DND-41 (cell line): Measurements from ENCODE around the gene UBE2U.

ENCODE experiments used
- ATAC-seq: fragments of 200-7000 bp; cut with Tn5 transposase; 3 replicates; pipeline ENCODE4 v1.9.1; 2021; ENCODE audit warnings: low read depth; ENCODE audit not compliant: insufficient read depth
- DNase-seq: peaks from one replicate; pipeline ENCODE4 v3.0.0-alpha.2; 2020
- H2AFZ ChIP-seq: 2 replicates; pipeline ENCODE4 v1.6.0; 2012; ENCODE audit warnings: low read depth, low read length
- H3K27ac ChIP-seq: 2 replicates; pipeline ENCODE4 v1.5.1; 2012; ENCODE audit warnings: low read length, inconsistent platforms
- H3K27me3 ChIP-seq: fragments of 200-600 bp; sonication (generic); 2 replicates; pipeline ENCODE4 v1.6.0; 2012; ENCODE audit warnings: low read length, mild to moderate bottlenecking, inconsistent platforms; ENCODE audit not compliant: insufficient read depth, poor library complexity
- H3K36me3 ChIP-seq: 2 replicates; pipeline ENCODE4 v1.5.1; 2012; ENCODE audit warnings: low read length, inconsistent platforms; ENCODE audit not compliant: insufficient read depth
- H3K4me1 ChIP-seq: 2 replicates; pipeline ENCODE4 v1.5.1; 2012; ENCODE audit warnings: mild to moderate bottlenecking, low read length; ENCODE audit not compliant: insufficient read depth
- H3K4me2 ChIP-seq: 2 replicates; pipeline ENCODE4 v1.6.0; 2012; ENCODE audit warnings: mild to moderate bottlenecking, moderate library complexity, low read length, inconsistent platforms; ENCODE audit not compliant: insufficient read depth
- H3K4me3 ChIP-seq, 2 experiments: fragments of 200-600 bp in 1 of 2; shearing (Covaris generic) in 1 of 2; 2 replicates each; pipeline ENCODE4 v1.5.1; 2012 to 2016; ENCODE audit warnings: inconsistent platforms in 2 of 2, low read length in 2 of 2, mild to moderate bottlenecking in 2 of 2, low read depth in 1 of 2, moderate library complexity in 1 of 2
- H3K79me2 ChIP-seq: 2 replicates; pipeline ENCODE4 v1.6.0; 2012; ENCODE audit warnings: low read length, inconsistent platforms; ENCODE audit not compliant: insufficient read depth
- H3K9ac ChIP-seq: 2 replicates; pipeline ENCODE4 v1.6.0; 2012; ENCODE audit warnings: low read depth, mild to moderate bottlenecking, inconsistent platforms, low read length, moderate library complexity
- H3K9me3 ChIP-seq: 2 replicates; pipeline ENCODE4 v1.5.1; 2012; ENCODE audit warnings: low read length, moderate library complexity, mild to moderate bottlenecking, inconsistent platforms; ENCODE audit not compliant: insufficient read depth, severe bottlenecking
- H4K20me1 ChIP-seq: 2 replicates; pipeline ENCODE4 v1.6.0; 2012; ENCODE audit warnings: low read length; ENCODE audit not compliant: insufficient read depth
- EZH2 ChIP-seq: IDR thresholded peaks from 3 replicates; pipeline ENCODE4 v1.6.1; 2012; ENCODE audit warnings: borderline replicate concordance, low read depth, mild to moderate bottlenecking, moderate library complexity, low read length, inconsistent platforms; ENCODE audit not compliant: severe bottlenecking
- TF ChIP-seq, protein P1 (sequence below): IDR thresholded peaks from 2 replicates; pipeline ENCODE4 v1.5.1; 2012; ENCODE audit warnings: borderline replicate concordance, low read length, moderate library complexity, mild to moderate bottlenecking; ENCODE audit not compliant: poor library complexity, severe bottlenecking; ENCODE audit errors: extremely low read depth

Gene UBE2U

DNA sequence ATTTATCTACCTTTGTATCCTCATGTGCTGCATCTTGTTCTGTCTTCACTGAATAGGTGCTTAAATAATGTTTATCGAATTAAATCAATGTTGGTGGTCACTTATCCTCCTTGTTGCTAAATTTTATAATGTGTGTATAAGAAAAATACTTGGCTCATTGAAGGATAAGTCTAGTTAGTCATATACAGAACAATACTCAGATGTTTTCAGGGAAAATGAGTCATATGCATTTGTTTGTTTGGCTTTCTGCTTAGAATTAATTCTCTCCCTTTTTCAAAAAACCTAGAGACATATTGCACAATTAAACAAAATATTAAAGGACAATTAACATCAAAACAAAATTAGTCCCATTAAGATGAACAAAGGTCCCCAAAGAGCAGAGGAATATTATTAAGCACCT is 89.0 kb downstream of the UBE2U start:
- no peak for ATAC-seq
- Histone ChIP-seq H3K27me3 (no peaks in the 10 kb centered on the region), H3K9ac (no peak overlapping the region), H3K9me3 (no peaks in the 10 kb centered on the region), H4K20me1 (no peaks in the 10 kb centered on the region), H3K36me3 (no peaks in the 10 kb centered on the region), H3K27ac (no peak overlapping the region), H3K4me1 (no peaks in the 10 kb centered on the region), H3K4me3 (no peak overlapping the region), H3K79me2 (no peaks in the 10 kb centered on the region), H2AFZ (no peak overlapping the region), H3K4me2 (no peak overlapping the region)
- TF ChIP-seq, protein P1, sequence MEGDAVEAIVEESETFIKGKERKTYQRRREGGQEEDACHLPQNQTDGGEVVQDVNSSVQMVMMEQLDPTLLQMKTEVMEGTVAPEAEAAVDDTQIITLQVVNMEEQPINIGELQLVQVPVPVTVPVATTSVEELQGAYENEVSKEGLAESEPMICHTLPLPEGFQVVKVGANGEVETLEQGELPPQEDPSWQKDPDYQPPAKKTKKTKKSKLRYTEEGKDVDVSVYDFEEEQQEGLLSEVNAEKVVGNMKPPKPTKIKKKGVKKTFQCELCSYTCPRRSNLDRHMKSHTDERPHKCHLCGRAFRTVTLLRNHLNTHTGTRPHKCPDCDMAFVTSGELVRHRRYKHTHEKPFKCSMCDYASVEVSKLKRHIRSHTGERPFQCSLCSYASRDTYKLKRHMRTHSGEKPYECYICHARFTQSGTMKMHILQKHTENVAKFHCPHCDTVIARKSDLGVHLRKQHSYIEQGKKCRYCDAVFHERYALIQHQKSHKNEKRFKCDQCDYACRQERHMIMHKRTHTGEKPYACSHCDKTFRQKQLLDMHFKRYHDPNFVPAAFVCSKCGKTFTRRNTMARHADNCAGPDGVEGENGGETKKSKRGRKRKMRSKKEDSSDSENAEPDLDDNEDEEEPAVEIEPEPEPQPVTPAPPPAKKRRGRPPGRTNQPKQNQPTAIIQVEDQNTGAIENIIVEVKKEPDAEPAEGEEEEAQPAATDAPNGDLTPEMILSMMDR = no peak
- TF ChIP-seq EZH2 = no peak
- DNase-seq = no peak

DNA sequence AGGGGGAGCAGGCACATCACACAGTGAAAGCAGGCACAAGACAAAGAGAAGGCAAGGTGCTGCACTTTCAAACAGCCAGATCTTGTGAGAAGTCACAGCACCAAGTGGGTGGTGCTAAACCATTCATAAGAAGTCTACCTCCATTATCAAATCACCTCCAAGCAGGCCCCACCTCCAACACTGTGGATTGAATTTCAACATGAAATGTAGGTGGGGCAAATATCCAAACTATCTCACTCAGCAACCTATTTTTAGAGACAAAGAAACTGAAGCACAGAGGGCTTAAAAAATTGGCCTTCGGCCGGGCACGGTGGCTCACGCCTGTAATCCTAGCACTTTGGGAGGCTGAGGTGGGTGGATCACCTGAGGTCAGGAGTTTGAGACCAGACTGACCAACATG is 90.4 kb downstream of the UBE2U start:
- Histone ChIP-seq H3K9ac (no peak overlapping the region), H3K9me3 (no peaks in the 10 kb centered on the region), H3K27me3 (no peaks in the 10 kb centered on the region), H4K20me1 (no peaks in the 10 kb centered on the region), H3K79me2 (no peaks in the 10 kb centered on the region), H3K27ac (no peak overlapping the region), H2AFZ (no peak overlapping the region), H3K4me3 (no peak overlapping the region), H3K4me1 (no peaks in the 10 kb centered on the region), H3K4me2 (no peak overlapping the region), H3K36me3 (no peaks in the 10 kb centered on the region)
- DNase-seq = no peak
- ATAC-seq = no peak
- TF ChIP-seq, protein P1 = no peak
- TF ChIP-seq EZH2 = no peak

DNA sequence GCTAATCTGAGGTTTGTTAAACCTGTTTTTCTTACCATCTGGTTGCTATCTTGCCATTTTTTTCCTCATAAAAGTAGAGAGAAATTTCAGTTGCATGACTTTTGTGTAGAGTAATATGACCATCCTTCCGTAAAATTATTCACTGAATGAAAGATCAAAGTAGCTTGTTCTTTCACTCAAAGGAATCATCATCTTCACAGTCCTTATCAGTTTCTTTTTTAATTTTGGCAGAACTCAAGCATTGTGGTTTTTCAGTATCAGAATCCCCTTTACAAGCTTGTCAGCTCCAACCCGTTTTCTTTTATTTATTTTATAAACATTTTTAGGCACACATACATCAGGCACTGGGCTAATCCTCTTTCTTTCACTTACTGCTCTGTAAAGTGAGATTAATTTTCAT is 91.7 kb downstream of the UBE2U start:
- Histone ChIP-seq H3K4me3 (no peak overlapping the region), H3K4me2 (no peak overlapping the region), H4K20me1 (no peaks in the 10 kb centered on the region), H3K9me3 (no peaks in the 10 kb centered on the region), H3K27ac (no peak overlapping the region), H2AFZ (no peak overlapping the region), H3K4me1 (no peaks in the 10 kb centered on the region), H3K27me3 (no peaks in the 10 kb centered on the region), H3K36me3 (no peaks in the 10 kb centered on the region), H3K79me2 (no peaks in the 10 kb centered on the region), H3K9ac (no peak overlapping the region)
- DNase-seq (no peak), ATAC-seq (no peak)
- no peak for TF ChIP-seq EZH2
- TF ChIP-seq, protein P1 = no peak

DNA sequence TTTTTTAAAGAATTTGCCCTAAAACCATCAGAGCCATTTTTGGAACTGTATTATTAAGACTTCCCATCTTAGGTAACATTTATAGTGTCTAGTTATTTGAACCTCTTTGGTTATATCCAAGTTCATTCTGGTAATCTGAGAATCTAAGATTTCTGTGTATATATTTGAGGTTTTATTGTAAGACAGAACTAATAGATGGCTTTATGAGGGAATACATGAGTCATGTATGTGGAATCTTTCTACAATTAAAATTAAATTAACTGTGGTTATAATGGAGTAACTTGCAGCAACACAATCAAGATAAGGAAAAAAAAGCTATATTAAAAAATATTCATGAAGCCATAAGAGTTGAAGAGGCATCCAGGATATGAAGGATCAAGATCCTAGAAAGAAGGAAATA is 92.1 kb downstream of the UBE2U start:
- no peaks in the 10 kb centered on the region for H3K79me2 ChIP-seq
- TF ChIP-seq, protein P1 = no peak
- TF ChIP-seq EZH2 = no peak
- no peak overlapping the region for H3K4me3 ChIP-seq
- no peaks in the 10 kb centered on the region for H3K36me3 ChIP-seq
- no peaks in the 10 kb centered on the region for H4K20me1 ChIP-seq
- H3K27me3 ChIP-seq = no peaks in the 10 kb centered on the region
- H3K4me1 ChIP-seq = no peaks in the 10 kb centered on the region
- no peaks in the 10 kb centered on the region for H3K9me3 ChIP-seq
- no peak overlapping the region for H3K9ac ChIP-seq
- H3K27ac ChIP-seq = no peak overlapping the region
- no peak overlapping the region for H3K4me2 ChIP-seq
- no peak for DNase-seq
- ATAC-seq = no peak
- no peak overlapping the region for H2AFZ ChIP-seq
